Diencephalon (tissue), 1 donor: ENCODE data around the gene RPL7A. TPM values are rescaled to one million over a fixed set of nuclear protein-coding genes. Genes with fewer than 3 reads are reported as not detected.

Experiments used
- small RNA-seq: library from RNA; depleted of rRNA; stranded (forward); fragments of <200 nt; gene quantifications from one replicate; pipeline ENCODE3, GENCODE V24; 2014
- total RNA-seq: library from RNA; depleted of rRNA; stranded (reverse); fragments of >200 nt; gene quantifications from one replicate; pipeline ENCODE4 v1.2.3, GENCODE V29; 2014

The RPL7A gene
- total RNA-seq, result 914 TPM

DNA sequence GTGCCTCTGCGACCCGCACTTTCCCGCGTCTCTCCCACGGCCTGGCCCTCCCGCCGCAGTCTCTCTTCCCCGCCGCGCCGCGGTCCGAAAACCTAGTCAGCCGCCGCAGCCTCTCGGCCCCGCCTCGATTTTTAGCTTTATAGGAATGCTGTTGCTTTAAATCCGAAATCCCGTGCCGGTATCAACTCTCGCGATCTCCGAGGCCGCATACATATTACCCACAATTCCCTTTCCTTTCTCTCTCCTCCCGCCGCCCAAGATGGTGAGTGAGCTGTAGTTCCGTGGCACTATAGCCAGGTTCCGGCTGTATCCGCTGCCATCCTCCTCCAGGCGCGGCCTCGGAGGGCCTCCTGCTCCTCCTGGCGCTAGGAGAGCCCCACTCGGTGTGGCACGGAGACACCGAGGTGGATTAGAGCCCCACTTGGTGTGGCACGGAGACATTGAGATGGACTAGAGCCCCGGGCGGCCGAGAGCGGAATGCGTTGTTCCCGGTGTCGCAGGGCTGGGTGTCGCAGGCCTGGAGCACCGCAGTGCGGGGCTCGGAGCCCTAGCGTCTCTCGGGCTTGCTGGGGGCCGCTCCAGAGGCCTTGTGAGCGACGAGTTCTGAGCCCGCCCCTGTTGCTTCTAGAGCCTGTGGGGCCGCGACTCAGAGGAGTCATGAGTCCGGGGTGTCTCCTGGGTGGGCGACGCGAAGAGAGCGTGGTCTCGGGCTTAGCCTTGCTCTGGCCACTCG is at the start of gene RPL7A, which contains the start of gene MED22:
Gene RPL7A (plus strand): TSS at position 234 of the 733 bp plus-strand sequence. CDS start 26 bp downstream, at position 260.
Gene MED22 (minus strand): TSS at position 147 of the 733 bp plus-strand sequence. CDS start 1,469 bp downstream, outside the sequence.

DNA sequence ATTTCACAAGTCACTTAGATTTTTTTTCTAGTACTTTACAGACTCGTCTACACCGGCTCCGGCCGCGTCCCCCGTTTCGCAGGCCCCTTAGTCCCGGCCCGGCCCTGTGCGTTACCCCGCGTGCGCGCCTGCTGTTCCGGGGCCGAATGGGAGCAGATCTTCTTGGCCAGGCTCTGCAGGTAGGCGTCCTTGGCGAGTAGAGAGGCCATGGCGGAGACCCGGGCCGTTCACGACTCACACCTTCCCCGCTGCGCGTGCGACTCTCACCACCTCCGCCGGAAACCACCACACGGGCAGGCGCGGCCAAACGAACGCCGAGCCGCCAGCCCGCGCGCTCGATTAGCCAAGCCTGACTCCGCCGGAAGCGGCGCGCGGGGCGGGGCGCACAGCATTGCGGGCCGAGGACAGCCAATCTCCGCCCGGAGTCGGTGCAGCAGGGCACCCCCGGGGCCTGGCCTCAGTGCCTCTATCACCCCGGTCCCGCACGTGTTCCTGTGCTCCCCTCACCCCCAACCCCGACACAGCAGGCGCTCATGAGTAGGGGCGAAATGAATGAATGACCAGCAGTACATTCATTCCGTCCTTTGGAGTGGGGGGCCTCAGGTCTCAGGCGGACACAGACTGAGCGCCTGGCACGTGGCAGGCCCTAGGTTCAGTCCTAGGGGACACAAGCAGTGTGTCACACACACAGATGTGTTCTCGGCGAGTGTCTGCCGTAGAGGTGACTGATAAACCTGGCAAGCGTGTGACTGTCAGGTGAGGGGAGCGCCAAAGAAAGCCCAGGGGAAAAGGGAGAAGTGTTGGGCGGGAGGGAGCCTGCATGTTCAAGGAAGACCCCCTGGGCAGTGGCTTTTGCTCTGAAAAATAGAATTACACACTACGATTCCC is 11.8 kb upstream of the RPL7A start, which contains the start of gene SURF6:
Gene SURF6 (minus strand): TSS at position 265 of the 888 bp plus-strand sequence. CDS start 56 bp downstream, at position 209.

DNA sequence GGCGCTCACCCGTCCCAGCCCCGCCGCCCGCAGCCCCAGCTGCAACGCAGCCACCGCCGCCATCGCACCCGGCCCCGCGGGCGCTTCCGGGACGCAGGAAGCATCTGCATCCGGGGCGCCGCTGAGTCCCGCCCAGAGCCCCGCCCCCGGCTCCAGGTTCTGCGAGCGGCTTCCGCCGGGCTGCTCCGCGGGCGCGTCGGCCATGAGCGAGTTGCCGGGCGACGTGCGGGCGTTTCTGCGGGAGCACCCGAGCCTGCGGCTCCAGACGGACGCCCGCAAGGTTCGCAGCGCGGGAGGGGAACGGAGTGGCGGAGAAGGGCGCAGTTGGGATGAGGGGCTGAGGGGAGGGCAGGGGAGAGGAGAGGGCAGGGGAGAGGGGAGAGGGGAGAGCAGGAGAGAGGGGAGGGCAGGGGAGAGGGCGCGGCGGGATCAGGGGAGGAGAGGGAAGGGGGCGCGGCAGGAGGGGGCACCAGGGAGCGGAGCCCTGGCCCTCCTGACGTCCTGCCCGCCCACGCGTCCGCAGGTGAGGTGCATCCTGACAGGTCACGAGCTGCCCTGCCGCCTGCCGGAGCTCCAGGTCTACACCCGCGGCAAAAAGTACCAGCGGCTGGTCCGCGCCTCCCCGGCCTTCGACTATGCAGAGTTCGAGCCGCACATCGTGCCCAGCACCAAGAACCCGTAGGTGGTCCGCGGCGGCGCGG is 8.5 kb downstream of the RPL7A start, which contains the start of the genes SURF1 and SURF2:
Gene SURF1 (minus strand): TSS at position 97 of the 701 bp plus-strand sequence. CDS start 34 bp downstream, at position 63.
Gene SURF2 (plus strand): TSS at position 160 of the 701 bp plus-strand sequence. CDS start 43 bp downstream, at position 203.

DNA sequence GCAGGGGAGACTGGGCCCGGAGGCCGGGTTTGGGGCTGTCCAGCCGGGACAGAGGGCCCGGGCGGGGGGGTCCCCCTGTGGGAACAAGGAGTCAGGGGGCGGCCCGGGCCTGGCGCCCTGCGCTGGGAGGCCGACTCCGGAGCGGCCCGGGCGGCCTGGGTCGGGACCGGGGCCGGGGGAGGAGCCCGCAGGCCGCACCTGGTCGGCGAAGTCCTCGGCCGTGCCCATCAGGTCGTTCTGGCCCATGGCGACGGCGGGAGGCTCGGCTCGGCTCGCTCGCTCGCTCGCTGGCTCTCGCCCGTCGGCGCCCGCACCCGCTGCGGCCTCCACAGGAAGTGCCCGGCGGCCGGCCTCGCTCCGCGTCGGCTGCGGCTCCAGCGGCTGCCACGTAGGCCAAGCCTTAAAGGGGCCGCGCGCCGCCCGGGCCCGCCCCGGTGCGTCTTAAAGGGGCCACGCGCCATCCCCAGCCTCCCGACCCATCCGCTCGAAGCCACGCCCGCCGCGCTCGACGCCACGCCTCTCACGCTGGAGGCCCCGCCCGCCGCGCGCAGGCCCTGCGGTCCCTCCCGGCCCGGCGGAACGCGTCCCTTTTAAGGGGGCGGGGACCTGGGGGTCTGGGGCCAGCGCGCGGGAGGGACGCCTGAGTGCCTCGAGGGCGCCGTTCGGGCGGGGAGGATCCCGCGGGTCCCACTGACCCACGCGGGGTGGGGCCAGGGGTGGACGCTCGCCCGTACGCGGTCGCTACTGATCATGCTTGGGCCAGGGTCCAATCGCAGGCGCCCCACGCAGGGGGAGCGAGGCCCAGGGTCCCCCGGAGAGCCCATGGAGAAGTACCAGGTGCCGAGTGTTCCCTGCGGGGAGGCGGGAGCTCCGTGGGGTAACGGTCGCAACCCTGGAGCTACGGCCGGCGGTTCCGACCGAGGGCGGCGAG is 28.0 kb downstream of the RPL7A start, which contains the start of the genes STKLD1 and SURF4:
Gene STKLD1 (plus strand): TSS at position 643 of the 931 bp plus-strand sequence. CDS start 108 bp downstream, at position 751.
Gene SURF4 (minus strand): TSS at position 337 of the 931 bp plus-strand sequence. CDS start 91 bp downstream, at position 246.

Small RNAs within 50 kb of the gene (small RNA-seq; reads per million reads assigned to genes)
- gene RF00019, result not detected
- not detected for gene SNORD24
- not detected for gene SNORD36A
- gene SNORD36B, result not detected
- gene SNORD36C, result not detected

Other genes starting within 250 kb of the RPL7A start
- 99.2 TPM for gene RALGDS, start 227.0 kb upstream of the RPL7A start, total RNA-seq
- gene GBGT1, start 184.3 kb upstream of the RPL7A start, total RNA-seq, result 3.7 TPM
- not detected for gene OBP2B, start 139.0 kb upstream of the RPL7A start, total RNA-seq
- gene ABO, start 73.0 kb upstream of the RPL7A start, total RNA-seq, result under 0.01 TPM
- gene SURF6, start 12.0 kb upstream of the RPL7A start, total RNA-seq, result 18.2 TPM
- 15.9 TPM for gene MED22, start 87 bp upstream of the RPL7A start, total RNA-seq
- 17.8 TPM for gene SURF1, start 8.3 kb downstream of the RPL7A start, total RNA-seq
- 19.6 TPM for gene SURF2, start 8.3 kb downstream of the RPL7A start, total RNA-seq
- gene SURF4, start 27.8 kb downstream of the RPL7A start, total RNA-seq, result 91.3 TPM
- gene STKLD1, start 28.1 kb downstream of the RPL7A start, total RNA-seq, result 3.0 TPM
- gene REXO4, start 69.8 kb downstream of the RPL7A start, total RNA-seq, result 13.6 TPM
- gene ADAMTS13, start 74.1 kb downstream of the RPL7A start, total RNA-seq, result 3.5 TPM
- gene CACFD1, start 111.8 kb downstream of the RPL7A start, total RNA-seq, result 23.1 TPM
- gene SLC2A6, start 130.9 kb downstream of the RPL7A start, total RNA-seq, result 22.8 TPM
- not detected for gene MYMK, start 176.7 kb downstream of the RPL7A start, total RNA-seq
- 6.0 TPM for gene ADAMTSL2, start 186.5 kb downstream of the RPL7A start, total RNA-seq